Measurements from ENCODE around the gene MYMX.

DNA sequence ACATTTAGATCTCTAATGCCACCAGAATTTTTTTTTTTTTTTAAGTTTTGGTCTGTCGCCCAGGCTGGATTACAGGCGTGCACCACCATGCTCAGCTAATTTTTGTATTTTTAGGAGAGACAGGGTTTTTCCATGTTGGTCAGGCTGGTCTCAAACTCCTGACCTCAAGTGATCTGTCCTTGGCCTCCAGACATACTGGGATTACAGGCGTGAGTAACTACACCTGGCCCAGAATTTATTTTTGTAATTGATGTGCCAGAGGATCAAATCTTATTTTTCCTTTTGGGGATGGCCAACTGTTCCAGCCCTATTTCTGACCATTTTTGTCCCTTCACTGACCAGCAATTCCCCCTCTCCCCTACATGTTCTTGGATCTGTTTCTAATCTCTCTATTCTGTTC lies 18.0 kb upstream of the MYMX start:
- TF ChIP-seq GATA2 (IDR thresholded peaks at IDR 0.05; ENCODE audit: low read depth, low read length) (no peak), GATA3 (IDR thresholded peaks at IDR 0.05; ENCODE audit: low read depth, low read length) (no peak)
